Keratinocyte (primary cell): ENCODE measurements around the gene SCAMP2.

Experiments
- CTCF ChIP-seq, 3 experiments: IDR thresholded peaks in 1 of 3; conservative IDR thresholded peaks in 1 of 3; optimal IDR thresholded peaks in 1 of 3; 2 replicates in 2 of 3; 3 replicates in 1 of 3; pipeline versions ENCODE3 to v1.5.1; 2011; ENCODE audit warnings: low read length in 3 of 3, mild to moderate bottlenecking in 3 of 3, moderate library complexity in 2 of 3, control low read depth in 1 of 3, inconsistent platforms in 1 of 3; ENCODE audit not compliant: insufficient read depth in 2 of 3; ENCODE audit errors: extremely low read depth in 1 of 3
- EZH2 ChIP-seq: IDR thresholded peaks from one replicate; pipeline ENCODE4 v1.6.1; 2012; ENCODE audit warnings: inconsistent platforms, mild to moderate bottlenecking, low read length, moderate library complexity

- TF ChIP-seq EZH2 (no peak), CTCF (optimal IDR thresholded peaks at IDR 0.05 in 1 of 3, IDR thresholded peaks at IDR 0.05 in 1 of 3, conservative IDR thresholded peaks at IDR 0.05 in 1 of 3; ENCODE audit: extremely low read depth in 1 of 3, insufficient read depth in 2 of 3, low read length in 3 of 3) (no peak)
These were observed 17.4 kb upstream of the SCAMP2 start for GRCh38 chr15:74890665-74890960.
